Right cardiac atrium (tissue), 5 donors: ENCODE results near the gene RTN4R. TPM values are rescaled to one million over a fixed set of nuclear protein-coding genes. Genes with fewer than 3 reads are reported as not detected.
"Not testable (repeated sequence)": the region's sequence is repeated elsewhere in the genome, so short reads cannot be mapped to it uniquely, and the experiment has no call there.

Experiments
- ATAC-seq, 2 donors: fragments of 200-7000 bp; cut with Tn5 transposase; one replicate each; pipeline versions ENCODE4 v1.8.0 to v1.9.1; 2020; ENCODE audit warnings: moderate library complexity in 2 of 2, mild to moderate bottlenecking in 1 of 2
- DNase-seq, 3 donors: peaks; one replicate each; pipeline ENCODE4 v3.0.0-alpha.2; 2020
- H3K27ac ChIP-seq: one replicate; pipeline ENCODE4 v1.5.1; 2013; ENCODE audit warnings: mild to moderate bottlenecking, low read length, control low read depth, moderate library complexity
- H3K27me3 ChIP-seq: one replicate; pipeline ENCODE4 v1.6.1; 2013; ENCODE audit not compliant: control insufficient read depth, insufficient read depth
- H3K4me1 ChIP-seq: one replicate; pipeline ENCODE4 v1.6.1; 2013; ENCODE audit warnings: low read length; ENCODE audit not compliant: control insufficient read depth, insufficient read depth
- H3K4me3 ChIP-seq: one replicate; pipeline ENCODE4 v1.5.1; 2013; ENCODE audit warnings: low read length, control low read depth
- H3K9me3 ChIP-seq: one replicate; pipeline ENCODE4 v1.6.1; 2013; ENCODE audit warnings: low read length; ENCODE audit not compliant: control insufficient read depth
- WGBS: extraction: QIAGEN DNeasy Blood & Tissue Kit; methylation state at CpG from one replicate; pipeline ENCODE4 v1.1.7; 2013; 5-methylcytosine and 5-hydroxymethylcytosine counted together
- intact Hi-C, 4 donors: fragments of 100-400 bp; cut with DNase I; formaldehyde crosslinking; loops; one replicate each; pipeline versions ENCODE4 v1.11.0 to v1.14.0; 2022 to 2023
- polyA plus RNA-seq: library from polyadenylated mRNA; stranded (reverse); fragments of 200-250 nt; gene quantifications from one replicate; pipeline ENCODE4 v1.2.3, GENCODE V29; 2013
- total RNA-seq, 4 donors: library from RNA; stranded (reverse); fragmentation: NEBNext Ultra II Directional; extraction: Animal tissue kit (Norgen Biotek cat#: 25700); gene quantifications; one replicate each; pipeline ENCODE4 v1.2.1, GENCODE V29; 2021
- donor health status: healthy with polysubstance abuse.
- donor health status: DM: no; HTN: yes; CAD: no.
- donor health status: DM: no; HTN: no; CAD: no.
- donor health status: DM: no; HTN: yes; CAD: no; lungs with severe emphysema.
- donor health status: DM: yes; HTN: yes; CAD: no.

The RTN4R gene
- total and polyA plus RNA-seq, 5 donors, result 0.56 to 1.9 (median 1.1) TPM

GRCh38 chr22:20312396-20313191, 44.5 kb upstream of the RTN4R start:
- intact Hi-C loops, result no loop called here
- Histone ChIP-seq H3K27ac (no peak overlapping the region), H3K27me3 (no peaks in the 10 kb centered on the region), H3K4me3 (no peak overlapping the region), H3K4me1 (no peaks in the 10 kb centered on the region), H3K9me3 (no peaks in the 10 kb centered on the region)
- WGBS, result 87% methylated on average over 14 of the region's 14 CpGs
- no peak for ATAC-seq
- DNase-seq, result no peak

- H3K9me3 ChIP-seq, H3K4me3 ChIP-seq, DNase-seq, H3K27me3 ChIP-seq, H3K4me1 ChIP-seq, intact Hi-C loops, ATAC-seq, H3K27ac ChIP-seq: not testable (repeated sequence)
- WGBS, result 88% methylated on average over 17 of the region's 20 CpGs
These were observed 43.3 kb upstream of the RTN4R start for GRCh38 chr22:20311249-20312062.

- H3K4me1 ChIP-seq, H3K9me3 ChIP-seq, H3K4me3 ChIP-seq, DNase-seq, intact Hi-C loops, H3K27me3 ChIP-seq, H3K27ac ChIP-seq, ATAC-seq: not testable (repeated sequence)
- 83% methylated on average over 6 of the region's 6 CpGs for WGBS
These were observed 42.7 kb upstream of the RTN4R start for GRCh38 chr22:20310773-20311172.

- intact Hi-C loops, H3K4me1 ChIP-seq, H3K9me3 ChIP-seq, ATAC-seq, H3K4me3 ChIP-seq, H3K27ac ChIP-seq, H3K27me3 ChIP-seq, DNase-seq: not testable (repeated sequence)
- WGBS, result 83% methylated on average over 6 of the region's 7 CpGs
These were observed 42.1 kb upstream of the RTN4R start for GRCh38 chr22:20310180-20310579.

GRCh38 chr22:20308806-20309650, 40.9 kb upstream of the RTN4R start:
- intact Hi-C loops, result not testable (repeated sequence)

GRCh38 chr22:20307448-20308447, 39.6 kb upstream of the RTN4R start:
- ATAC-seq, H3K4me1 ChIP-seq, H3K9me3 ChIP-seq, H3K4me3 ChIP-seq, DNase-seq, intact Hi-C loops, H3K27ac ChIP-seq, H3K27me3 ChIP-seq: not testable (repeated sequence)
- whole genome bisulfite sequencing, result 85% methylated on average over 14 of the region's 14 CpGs

More at GRCh38 chr22:20308806-20309650, 40.9 kb upstream of the RTN4R start:
- H3K4me3 ChIP-seq, H3K9me3 ChIP-seq, H3K27me3 ChIP-seq, H3K4me1 ChIP-seq, ATAC-seq, DNase-seq, H3K27ac ChIP-seq: not testable (repeated sequence)
- WGBS, result 88% methylated on average over 22 of the region's 22 CpGs

GRCh38 chr22:20306646-20307447, 38.7 kb upstream of the RTN4R start:
- H3K4me3 ChIP-seq, ATAC-seq, H3K9me3 ChIP-seq, H3K27ac ChIP-seq, DNase-seq, H3K4me1 ChIP-seq, intact Hi-C loops, H3K27me3 ChIP-seq: not testable (repeated sequence)
- 89% methylated on average over 20 of the region's 21 CpGs for WGBS

- intact Hi-C loops, result no loop called here
- no peak overlapping the region for H3K4me3 ChIP-seq
- no peak overlapping the region for H3K27ac ChIP-seq
- no peaks in the 10 kb centered on the region for H3K4me1 ChIP-seq
- H3K27me3 ChIP-seq, result no peaks in the 10 kb centered on the region
- WGBS, result 75% methylated on average over 21 of the region's 21 CpGs
- DNase-seq (no peak), ATAC-seq (no peak)
- no peaks in the 10 kb centered on the region for H3K9me3 ChIP-seq
These were observed 38.0 kb upstream of the RTN4R start for GRCh38 chr22:20305894-20306645.
